AG04450 (cell line): Measurements from ENCODE around the gene EVX1. TPM values are rescaled to one million over a fixed set of nuclear protein-coding genes. Genes with fewer than 3 reads are reported as not detected.

Experiments used
- CTCF ChIA-PET: fragments of 300-600, 350-600 bp; formaldehyde crosslinking; extraction: SDS; loops from one replicate; lab custom pipeline; 2022; ENCODE audit warnings: antibody characterized with exemption, inconsistent platforms; lab: Charles Lee
- POLR2A ChIA-PET: fragments of 350-600 bp; formaldehyde crosslinking; extraction: SDS; loops from one replicate; lab custom pipeline; 2021; ENCODE audit warnings: antibody characterized with exemption, inconsistent platforms; lab: Yijun Ruan, JAX
- DNase-seq: peaks from one replicate; pipeline ENCODE4 v3.0.0-alpha.2; 2011; ENCODE audit warnings: low read depth, low spot score
- H3K27ac ChIP-seq: one replicate; pipeline ENCODE4 v1.5.1; 2012; ENCODE audit warnings: low read depth, low read length, control low read depth
- H3K27me3 ChIP-seq: one replicate; pipeline ENCODE4 v1.6.0; 2012; ENCODE audit warnings: low read length; ENCODE audit not compliant: control insufficient read depth, insufficient read depth
- H3K4me3 ChIP-seq: 2 replicates; pipeline ENCODE4 v1.5.1; 2011; ENCODE audit warnings: mild to moderate bottlenecking, low read depth, low read length, control low read depth
- H3K9me3 ChIP-seq: 2 replicates; pipeline ENCODE4 v1.5.1; 2012; ENCODE audit warnings: low read length; ENCODE audit not compliant: control insufficient read depth, insufficient read depth
- CTCF ChIP-seq: IDR thresholded peaks from 2 replicates; pipeline ENCODE4 v1.5.1; 2011; ENCODE audit warnings: low read depth, low read length, control low read depth, inconsistent platforms
- polyA plus RNA-seq: library from polyadenylated mRNA; depleted of rRNA; stranded (reverse); fragments of >200 nt; gene quantifications from 2 replicates; pipeline ENCODE4 v1.2.3, GENCODE V29; 2011

Gene EVX1
- polyA plus RNA-seq, 1 experiment = not detected

GRCh38 chr7:27269455-27269854 is 26.9 kb downstream of the EVX1 start:
- H3K9me3 ChIP-seq = peaks cover 12% of the 10 kb centered on the region
- CTCF ChIA-PET = no interaction called here
- no peaks in the 10 kb centered on the region for H3K27me3 ChIP-seq
- H3K27ac ChIP-seq = no peak overlapping the region
- no peak for TF ChIP-seq CTCF
- DNase-seq = no peak
- no peak overlapping the region for H3K4me3 ChIP-seq
- POLR2A ChIA-PET = no interaction called here

GRCh38 chr7:27271384-27271783 is 28.8 kb downstream of the EVX1 start:
- DNase-seq = no peak
- no peak overlapping the region for H3K4me3 ChIP-seq
- H3K27me3 ChIP-seq = no peaks in the 10 kb centered on the region
- peaks cover 12% of the 10 kb centered on the region for H3K9me3 ChIP-seq
- TF ChIP-seq CTCF = no peak
- POLR2A ChIA-PET = no interaction called here
- CTCF ChIA-PET = no interaction called here
- H3K27ac ChIP-seq = no peak overlapping the region

- CTCF ChIA-PET = no interaction called here
- peaks cover 8% of the 10 kb centered on the region; the same call in 1 of the 2 replicates for H3K9me3 ChIP-seq
- no peak overlapping the region for H3K27ac ChIP-seq
- no peak for DNase-seq
- TF ChIP-seq CTCF = no peak
- POLR2A ChIA-PET = no interaction called here
- no peaks in the 10 kb centered on the region for H3K27me3 ChIP-seq
- no peak overlapping the region for H3K4me3 ChIP-seq
Observed at GRCh38 chr7:27277628-27278027, 35.0 kb downstream of the EVX1 start.

DNA sequence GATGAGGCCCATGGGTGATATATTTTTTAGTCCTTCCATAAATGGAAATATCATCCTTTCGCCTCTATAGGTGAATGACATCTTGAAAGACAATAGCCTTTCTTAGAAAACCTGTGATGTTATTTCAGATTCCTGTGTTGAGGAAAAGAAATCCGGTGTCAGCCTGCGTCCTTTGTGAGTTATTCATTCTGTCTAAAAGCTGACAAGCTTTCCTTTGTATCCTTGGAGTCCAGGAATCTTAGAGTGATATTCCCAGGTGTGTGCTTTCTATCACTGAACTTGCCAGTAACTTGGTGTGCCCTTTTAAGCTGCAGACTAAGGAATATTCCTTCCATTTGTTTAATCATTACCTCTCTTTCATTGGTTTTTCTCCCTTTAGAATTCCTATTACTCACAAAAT is 41.0 kb downstream of the EVX1 start:
- no peak for DNase-seq
- no peak overlapping the region for H3K4me3 ChIP-seq
- H3K9me3 ChIP-seq = no peaks in the 10 kb centered on the region
- POLR2A ChIA-PET = no interaction called here
- no peak for TF ChIP-seq CTCF
- H3K27me3 ChIP-seq = no peaks in the 10 kb centered on the region
- CTCF ChIA-PET = no interaction called here
- no peak overlapping the region for H3K27ac ChIP-seq

DNA sequence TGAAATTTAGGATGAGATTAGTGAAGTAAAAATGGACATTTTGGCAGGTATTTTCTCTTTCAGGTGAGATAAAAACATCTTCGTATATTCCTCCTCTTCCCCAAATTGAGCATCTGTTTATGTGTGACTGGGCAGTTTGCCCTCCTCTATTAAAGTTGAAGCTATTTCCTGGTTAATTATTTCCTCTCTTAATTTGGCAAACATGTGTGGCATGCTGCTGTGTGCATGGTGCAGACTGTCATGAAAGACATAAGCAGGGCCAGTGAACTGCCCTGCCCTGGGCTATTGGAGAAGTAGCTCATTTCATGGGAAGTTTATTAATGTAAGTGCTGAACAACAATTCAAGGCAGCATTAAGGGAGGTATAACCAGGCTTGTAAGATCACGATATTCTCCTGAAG is 52.6 kb downstream of the EVX1 start:
- no peaks in the 10 kb centered on the region for H3K27me3 ChIP-seq
- no peaks in the 10 kb centered on the region for H3K9me3 ChIP-seq
- H3K27ac ChIP-seq = no peak overlapping the region
- no peak for TF ChIP-seq CTCF
- ChIA-PET CTCF (no interaction called here), POLR2A (no interaction called here)
- no peak overlapping the region for H3K4me3 ChIP-seq
- no peak for DNase-seq
